Activated CD4-positive, alpha-beta T cell treated with anti-CD3 and anti-CD28 coated beads, Interleukin-2, amount 10 ng/mL, durations not matched to agents 7 days and 5 days (primary cell): ENCODE results near the gene IBA57. TPM values are rescaled to one million over a fixed set of nuclear protein-coding genes. Genes with fewer than 3 reads are reported as not detected.

ENCODE experiments used
- CTCF ChIA-PET: fragments of 350-600 bp; sonication (Branson Sonifier 250); formaldehyde crosslinking; loops from one replicate; lab custom pipeline; 2021; ENCODE audit warnings: antibody characterized with exemption; lab: Charles Lee
- POLR2A ChIA-PET: fragments of 350-600 bp; sonication (Branson Sonifier 250); formaldehyde crosslinking; loops from one replicate; lab custom pipeline; 2021; ENCODE audit warnings: antibody characterized with exemption; lab: Charles Lee
- DNase-seq: peaks from one replicate; pipeline ENCODE4 v3.0.0-alpha.2; 2020
- H3K27ac Mint-ChIP-seq: one replicate; pipeline ENCODE4 v1.8.0; 2021; ENCODE audit warnings: mild to moderate bottlenecking, moderate library complexity, mixed read lengths
- H3K27me3 Mint-ChIP-seq: one replicate; pipeline ENCODE4 v1.8.0; 2021; ENCODE audit warnings: mixed read lengths
- H3K36me3 Mint-ChIP-seq: one replicate; pipeline ENCODE4 v1.8.0; 2021; ENCODE audit warnings: low read depth, mixed read lengths
- H3K4me1 Mint-ChIP-seq: one replicate; pipeline ENCODE4 v1.8.0; 2021; ENCODE audit warnings: mixed read lengths
- H3K4me3 Mint-ChIP-seq: one replicate; pipeline ENCODE4 v1.8.0; 2021; ENCODE audit warnings: mild to moderate bottlenecking, moderate library complexity, mixed read lengths
- H3K9me3 Mint-ChIP-seq: one replicate; pipeline ENCODE4 v1.8.0; 2021; ENCODE audit warnings: mixed read lengths
- total RNA-seq, 2 experiments: library from RNA; stranded (reverse); gene quantifications; one replicate each; pipeline ENCODE4 v1.2.3, GENCODE V29; 2021

The IBA57 gene
- total RNA-seq, 2 experiments from 2014 or later = 6.4 to 8.2 TPM

- peaks cover 2% of the 10 kb centered on the region for H3K4me1 Mint-ChIP-seq
- H3K27me3 Mint-ChIP-seq = no peaks in the 10 kb centered on the region
- H3K4me3 Mint-ChIP-seq = peak overlapping the region; percentile 26
- CTCF ChIA-PET = interaction anchor here (1.2 to 1.8 kb wide), 3 partner anchors 46 to 81 kb away, joined by 3 to 4 read pairs (median 4); partner anchors contain the start of gene IBA57
- POLR2A ChIA-PET = no interaction called here
- DNase-seq = no peak
- H3K36me3 Mint-ChIP-seq = no peaks in the 10 kb centered on the region
- H3K9me3 Mint-ChIP-seq = no peaks in the 10 kb centered on the region
- H3K27ac Mint-ChIP-seq = no peak overlapping the region
Observed at GRCh38 chr1:228211531-228212414, 46.2 kb downstream of the IBA57 start.

- ChIA-PET POLR2A (no interaction called here), CTCF (interaction anchor here (1.2 to 1.5 kb wide), 2 partner anchors 46 to 82 kb away, joined by 3 to 5 read pairs; no protein-coding TSS in a partner anchor)
- Mint-ChIP-seq H3K36me3 (no peaks in the 10 kb centered on the region), H3K27ac (no peak overlapping the region), H3K27me3 (no peaks in the 10 kb centered on the region), H3K9me3 (no peaks in the 10 kb centered on the region), H3K4me3 (peak overlapping the region; percentile 78), H3K4me1 (peaks cover 2% of the 10 kb centered on the region)
- no peak for DNase-seq
Observed at GRCh38 chr1:228212415-228212965, 46.9 kb downstream of the IBA57 start.

GRCh38 chr1:228212966-228213844 lies 47.6 kb downstream of the IBA57 start:
- ChIA-PET CTCF (interaction anchor here (1.0 to 1.5 kb wide), 4 partner anchors 12 to 47 kb away, joined by 3 to 6 read pairs (median 4); no protein-coding TSS in a partner anchor), POLR2A (interaction anchor here (0.6 kb wide), 1 partner anchor 889 kb away, joined by 4 read pairs; no protein-coding TSS in a partner anchor)
- Mint-ChIP-seq H3K4me3 (peak overlapping the region; percentile 78), H3K4me1 (peaks cover 2% of the 10 kb centered on the region), H3K27ac (peak overlapping the region; percentile 87), H3K36me3 (no peaks in the 10 kb centered on the region), H3K27me3 (no peaks in the 10 kb centered on the region), H3K9me3 (no peaks in the 10 kb centered on the region)
- DNase-seq = peak; percentile 91

- CTCF ChIA-PET = interaction anchor here (1.0 to 1.5 kb wide), 4 partner anchors 11 to 47 kb away, joined by 3 to 6 read pairs (median 4); no protein-coding TSS in a partner anchor
- peaks cover 2% of the 10 kb centered on the region for H3K4me1 Mint-ChIP-seq
- H3K9me3 Mint-ChIP-seq = no peaks in the 10 kb centered on the region
- H3K27ac Mint-ChIP-seq = no peak overlapping the region
- no peaks in the 10 kb centered on the region for H3K36me3 Mint-ChIP-seq
- no peak for DNase-seq
- H3K4me3 Mint-ChIP-seq = peak overlapping the region; percentile 48
- no peaks in the 10 kb centered on the region for H3K27me3 Mint-ChIP-seq
- POLR2A ChIA-PET = interaction anchor here (0.6 kb wide), 1 partner anchor 890 kb away, joined by 4 read pairs; no protein-coding TSS in a partner anchor
Observed at GRCh38 chr1:228213917-228214808, 48.6 kb downstream of the IBA57 start.

GRCh38 chr1:228214921-228215662 lies 49.5 kb downstream of the IBA57 start:
- no peaks in the 10 kb centered on the region for H3K36me3 Mint-ChIP-seq
- CTCF ChIA-PET = no interaction called here
- H3K4me1 Mint-ChIP-seq = peaks cover 2% of the 10 kb centered on the region
- no peak for DNase-seq
- H3K9me3 Mint-ChIP-seq = no peaks in the 10 kb centered on the region
- no peaks in the 10 kb centered on the region for H3K27me3 Mint-ChIP-seq
- H3K4me3 Mint-ChIP-seq = no peak overlapping the region
- POLR2A ChIA-PET = no interaction called here
- no peak overlapping the region for H3K27ac Mint-ChIP-seq

- Mint-ChIP-seq H3K4me1 (peaks cover 2% of the 10 kb centered on the region), H3K9me3 (no peaks in the 10 kb centered on the region), H3K27ac (no peak overlapping the region), H3K36me3 (no peaks in the 10 kb centered on the region), H3K27me3 (no peaks in the 10 kb centered on the region), H3K4me3 (no peak overlapping the region)
- no peak for DNase-seq
- ChIA-PET CTCF (no interaction called here), POLR2A (no interaction called here)
Observed at GRCh38 chr1:228215663-228216116, 50.1 kb downstream of the IBA57 start.

- H3K4me1 Mint-ChIP-seq = peaks cover 2% of the 10 kb centered on the region
- H3K27me3 Mint-ChIP-seq = no peaks in the 10 kb centered on the region
- CTCF ChIA-PET = no interaction called here
- H3K27ac Mint-ChIP-seq = no peak overlapping the region
- no peaks in the 10 kb centered on the region for H3K9me3 Mint-ChIP-seq
- POLR2A ChIA-PET = no interaction called here
- DNase-seq = no peak
- H3K36me3 Mint-ChIP-seq = no peaks in the 10 kb centered on the region
- no peak overlapping the region for H3K4me3 Mint-ChIP-seq
Observed at GRCh38 chr1:228216371-228217320, 51.0 kb downstream of the IBA57 start.

GRCh38 chr1:228217551-228218344 lies 52.1 kb downstream of the IBA57 start:
- Mint-ChIP-seq H3K27me3 (no peaks in the 10 kb centered on the region), H3K27ac (no peak overlapping the region), H3K4me1 (peaks cover 2% of the 10 kb centered on the region), H3K36me3 (no peaks in the 10 kb centered on the region), H3K9me3 (no peaks in the 10 kb centered on the region), H3K4me3 (no peak overlapping the region)
- POLR2A ChIA-PET = no interaction called here
- CTCF ChIA-PET = no interaction called here
- no peak for DNase-seq

GRCh38 chr1:228218513-228219244 lies 53.1 kb downstream of the IBA57 start:
- Mint-ChIP-seq H3K27me3 (no peaks in the 10 kb centered on the region), H3K27ac (no peak overlapping the region), H3K4me3 (no peak overlapping the region), H3K36me3 (peaks cover under 1% of the 10 kb centered on the region), H3K4me1 (no peaks in the 10 kb centered on the region), H3K9me3 (peaks cover under 1% of the 10 kb centered on the region)
- ChIA-PET POLR2A (no interaction called here), CTCF (no interaction called here)
- no peak for DNase-seq
